Measurements from ENCODE around the gene ZFYVE19. TPM values are rescaled to one million over a fixed set of nuclear protein-coding genes. Genes with fewer than 3 reads are reported as not detected.

Gene ZFYVE19
- total RNA-seq, 4 donors from 2014 or later = 13.3 to 25.5 (median 19.7) TPM

- H3K4me1 ChIP-seq = peaks cover 0 to 32% (median 4%) of the 10 kb centered on the region in 3 donors
- TF ChIP-seq POLR2AphosphoS5 (IDR thresholded peaks at IDR 0.05) = no peak
- no peak for TF ChIP-seq EP300 (IDR thresholded peaks at IDR 0.05)
- TF ChIP-seq CTCF (IDR thresholded peaks at IDR 0.05) = no peak
- TF ChIP-seq POLR2A (IDR thresholded peaks at IDR 0.05) = no peak
- H3K27ac ChIP-seq = no peak overlapping the region
- H3K9me3 ChIP-seq = no peaks in the 10 kb centered on the region
- 88 to 100% methylated on average over 1 to 3 of the region's 3 CpGs for WGBS, 2 donors (ENCODE audit: low coverage in 1 of 2)
- no peak for ATAC-seq
- H3K27me3 ChIP-seq = no peaks in the 10 kb centered on the region
- no peak overlapping the region for H3K4me3 ChIP-seq
- H3K36me3 ChIP-seq = peaks cover 0 to 26% of the 10 kb centered on the region in 2 donors
Observed at GRCh38 chr15:40792394-40792793, 14.5 kb upstream of the ZFYVE19 start.

- Histone ChIP-seq H3K9me3 (no peaks in the 10 kb centered on the region), H3K27ac (no peak overlapping the region), H3K4me1 (peaks cover 0 to 29% (median 2%) of the 10 kb centered on the region in 3 donors), H3K4me3 (no peak overlapping the region), H3K36me3 (peaks cover 0 to 29% of the 10 kb centered on the region in 2 donors), H3K27me3 (no peaks in the 10 kb centered on the region)
- TF ChIP-seq POLR2AphosphoS5 (IDR thresholded peaks at IDR 0.05) (no peak), POLR2A (IDR thresholded peaks at IDR 0.05) (no peak), EP300 (IDR thresholded peaks at IDR 0.05) (no peak), CTCF (IDR thresholded peaks at IDR 0.05) (no peak)
- ATAC-seq = no peak
- WGBS, 2 donors (ENCODE audit: low coverage in 1 of 2) = 62 to 90% methylated on average over 5 to 9 of the region's 9 CpGs
Observed at GRCh38 chr15:40793216-40793989, 13.5 kb upstream of the ZFYVE19 start.

GRCh38 chr15:40796041-40796440, 10.8 kb upstream of the ZFYVE19 start:
- WGBS, 2 donors (ENCODE audit: low coverage in 1 of 2) = 63 to 78% methylated on average over 2 of the region's 2 CpGs
- H3K9me3 ChIP-seq = no peaks in the 10 kb centered on the region
- H3K36me3 ChIP-seq = peaks cover 0 to 24% of the 10 kb centered on the region in 2 donors
- H3K4me1 ChIP-seq = peaks cover 0 to 29% (median 2%) of the 10 kb centered on the region in 3 donors
- TF ChIP-seq CTCF (IDR thresholded peaks at IDR 0.05) (no peak), POLR2A (IDR thresholded peaks at IDR 0.05) (no peak), POLR2AphosphoS5 (IDR thresholded peaks at IDR 0.05) (no peak), EP300 (IDR thresholded peaks at IDR 0.05) (no peak)
- no peak overlapping the region for H3K4me3 ChIP-seq
- no peak overlapping the region for H3K27ac ChIP-seq
- no peaks in the 10 kb centered on the region for H3K27me3 ChIP-seq
- ATAC-seq = no peak

- H3K9me3 ChIP-seq = no peaks in the 10 kb centered on the region
- TF ChIP-seq EP300 (IDR thresholded peaks at IDR 0.05) (no peak), POLR2AphosphoS5 (IDR thresholded peaks at IDR 0.05) (no peak), POLR2A (IDR thresholded peaks at IDR 0.05) (no peak), CTCF (IDR thresholded peaks at IDR 0.05) (no peak)
- peaks cover 0 to 19% of the 10 kb centered on the region in 2 donors for H3K36me3 ChIP-seq
- peaks cover 0 to 29% (median 2%) of the 10 kb centered on the region in 3 donors for H3K4me1 ChIP-seq
- ATAC-seq = no peak
- WGBS, 2 donors (ENCODE audit: low coverage in 1 of 2) = 90 to 95% methylated on average over 3 to 4 of the region's 5 CpGs
- H3K4me3 ChIP-seq = no peak overlapping the region
- H3K27me3 ChIP-seq = no peaks in the 10 kb centered on the region
- H3K27ac ChIP-seq = no peak overlapping the region
Observed at GRCh38 chr15:40796512-40796911, 10.4 kb upstream of the ZFYVE19 start.

GRCh38 chr15:40799523-40799922, 7.4 kb upstream of the ZFYVE19 start:
- H3K27me3 ChIP-seq = no peaks in the 10 kb centered on the region
- H3K9me3 ChIP-seq = no peaks in the 10 kb centered on the region
- no peak overlapping the region for H3K27ac ChIP-seq
- ATAC-seq = no peak
- H3K4me3 ChIP-seq = no peak overlapping the region
- peaks cover 0 to 18% of the 10 kb centered on the region in 2 donors for H3K36me3 ChIP-seq
- WGBS, 2 donors (ENCODE audit: low coverage in 1 of 2) = 86 to 87% methylated on average over 3 of the region's 3 CpGs
- TF ChIP-seq POLR2AphosphoS5 (IDR thresholded peaks at IDR 0.05) (no peak), POLR2A (IDR thresholded peaks at IDR 0.05) (no peak), CTCF (IDR thresholded peaks at IDR 0.05) (no peak), EP300 (IDR thresholded peaks at IDR 0.05) (no peak)
- peaks cover 0 to 29% (median 0%) of the 10 kb centered on the region in 3 donors for H3K4me1 ChIP-seq
